Measurements from ENCODE around the gene CDH26. TPM values are rescaled to one million over a fixed set of nuclear protein-coding genes. Genes with fewer than 3 reads are reported as not detected.

The CDH26 gene
- total RNA-seq, 2 experiments from 2014 or later: 0.19 to 0.36 TPM

GRCh38 chr20:59912609-59913008 is 45.6 kb upstream of the CDH26 start:
- TF ChIP-seq EZH2phosphoT487 (IDR thresholded peaks at IDR 0.05; ENCODE audit: borderline replicate concordance, low read depth, low read length): no peak
- TF ChIP-seq, protein P1, sequence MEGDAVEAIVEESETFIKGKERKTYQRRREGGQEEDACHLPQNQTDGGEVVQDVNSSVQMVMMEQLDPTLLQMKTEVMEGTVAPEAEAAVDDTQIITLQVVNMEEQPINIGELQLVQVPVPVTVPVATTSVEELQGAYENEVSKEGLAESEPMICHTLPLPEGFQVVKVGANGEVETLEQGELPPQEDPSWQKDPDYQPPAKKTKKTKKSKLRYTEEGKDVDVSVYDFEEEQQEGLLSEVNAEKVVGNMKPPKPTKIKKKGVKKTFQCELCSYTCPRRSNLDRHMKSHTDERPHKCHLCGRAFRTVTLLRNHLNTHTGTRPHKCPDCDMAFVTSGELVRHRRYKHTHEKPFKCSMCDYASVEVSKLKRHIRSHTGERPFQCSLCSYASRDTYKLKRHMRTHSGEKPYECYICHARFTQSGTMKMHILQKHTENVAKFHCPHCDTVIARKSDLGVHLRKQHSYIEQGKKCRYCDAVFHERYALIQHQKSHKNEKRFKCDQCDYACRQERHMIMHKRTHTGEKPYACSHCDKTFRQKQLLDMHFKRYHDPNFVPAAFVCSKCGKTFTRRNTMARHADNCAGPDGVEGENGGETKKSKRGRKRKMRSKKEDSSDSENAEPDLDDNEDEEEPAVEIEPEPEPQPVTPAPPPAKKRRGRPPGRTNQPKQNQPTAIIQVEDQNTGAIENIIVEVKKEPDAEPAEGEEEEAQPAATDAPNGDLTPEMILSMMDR (conservative IDR thresholded peaks at IDR 0.05; ENCODE audit: low read length): no peak
- H3K36me3 ChIP-seq (ENCODE audit: insufficient read depth, low read length): no peaks in the 10 kb centered on the region
- H4K20me1 ChIP-seq (ENCODE audit: insufficient read depth, low read length): no peaks in the 10 kb centered on the region
- ChIA-PET POLR2A (interaction anchor here (1.2 kb wide), 1 partner anchor 63 kb away, joined by 3 read pairs; no protein-coding TSS in a partner anchor), CTCF (ENCODE audit: unreplicated experiment) (no interaction called here)
- no peaks in the 10 kb centered on the region for H3K79me2 ChIP-seq (ENCODE audit: insufficient read depth, low read depth, low read length)
- no peak for DNase-seq (ENCODE audit: low spot score)
- H3K4me2 ChIP-seq (ENCODE audit: low read length): no peak overlapping the region
- H3K9me3 ChIP-seq (ENCODE audit: low read length): no peaks in the 10 kb centered on the region
- no peak overlapping the region for H3K27ac ChIP-seq (ENCODE audit: low read depth, low read length, poor library complexity, severe bottlenecking)
- H3K4me3 ChIP-seq (ENCODE audit: low read depth, low read length, poor library complexity, severe bottlenecking): no peak overlapping the region
- intact Hi-C loops (cut with micrococcal nuclease; ENCODE audit: unreplicated experiment): no loop called here
- H2AFZ ChIP-seq (ENCODE audit: low read length): no peak overlapping the region
- no peaks in the 10 kb centered on the region for H3K4me1 ChIP-seq (ENCODE audit: insufficient read depth, low read length, poor library complexity, severe bottlenecking)
- H3K9me2 ChIP-seq (ENCODE audit: insufficient read depth, low read length): no peaks in the 10 kb centered on the region
- no TSS peak for BruUV-seq (replicated peaks)

DNA sequence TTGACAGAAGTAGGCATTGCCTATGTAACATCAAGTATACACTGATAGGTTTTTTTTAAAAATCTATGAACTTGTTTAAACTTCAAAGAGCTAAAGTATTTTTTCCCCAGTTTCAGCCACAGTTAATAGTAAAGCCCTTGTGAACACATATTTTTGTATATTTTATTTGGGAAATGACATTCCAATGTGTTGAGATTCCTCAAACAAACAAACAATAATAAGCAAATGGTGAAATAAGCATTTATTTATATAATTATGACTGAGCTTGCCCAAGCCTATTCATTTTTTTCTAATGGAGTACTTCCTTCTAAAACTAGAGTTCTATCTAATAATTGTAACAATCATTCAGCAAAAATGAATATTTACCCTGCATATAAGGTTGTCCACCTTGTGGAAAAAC is 37.3 kb upstream of the CDH26 start:
- H3K4me3 ChIP-seq (ENCODE audit: low read depth, low read length, poor library complexity, severe bottlenecking): no peak overlapping the region
- intact Hi-C loops (cut with micrococcal nuclease; ENCODE audit: unreplicated experiment): no loop called here
- no peak overlapping the region for H2AFZ ChIP-seq (ENCODE audit: low read length)
- no peaks in the 10 kb centered on the region for H3K79me2 ChIP-seq (ENCODE audit: insufficient read depth, low read depth, low read length)
- no peaks in the 10 kb centered on the region for H3K9me3 ChIP-seq (ENCODE audit: low read length)
- no peak overlapping the region for H3K4me2 ChIP-seq (ENCODE audit: low read length)
- no peaks in the 10 kb centered on the region for H4K20me1 ChIP-seq (ENCODE audit: insufficient read depth, low read length)
- BruUV-seq (replicated peaks): no TSS peak
- H3K4me1 ChIP-seq (ENCODE audit: insufficient read depth, low read length, poor library complexity, severe bottlenecking): no peaks in the 10 kb centered on the region
- TF ChIP-seq EZH2phosphoT487 (IDR thresholded peaks at IDR 0.05; ENCODE audit: borderline replicate concordance, low read depth, low read length): no peak
- TF ChIP-seq, protein P1 (conservative IDR thresholded peaks at IDR 0.05; ENCODE audit: low read length): no peak
- no peaks in the 10 kb centered on the region for H3K9me2 ChIP-seq (ENCODE audit: insufficient read depth, low read length)
- H3K27ac ChIP-seq (ENCODE audit: low read depth, low read length, poor library complexity, severe bottlenecking): no peak overlapping the region
- POLR2A ChIA-PET: interaction anchor here (0.9 kb wide), 1 partner anchor 11 kb away, joined by 3 read pairs; no protein-coding TSS in a partner anchor
- DNase-seq (ENCODE audit: low spot score): no peak
- CTCF ChIA-PET (ENCODE audit: unreplicated experiment): no interaction called here
- H3K36me3 ChIP-seq (ENCODE audit: insufficient read depth, low read length): no peaks in the 10 kb centered on the region

DNA sequence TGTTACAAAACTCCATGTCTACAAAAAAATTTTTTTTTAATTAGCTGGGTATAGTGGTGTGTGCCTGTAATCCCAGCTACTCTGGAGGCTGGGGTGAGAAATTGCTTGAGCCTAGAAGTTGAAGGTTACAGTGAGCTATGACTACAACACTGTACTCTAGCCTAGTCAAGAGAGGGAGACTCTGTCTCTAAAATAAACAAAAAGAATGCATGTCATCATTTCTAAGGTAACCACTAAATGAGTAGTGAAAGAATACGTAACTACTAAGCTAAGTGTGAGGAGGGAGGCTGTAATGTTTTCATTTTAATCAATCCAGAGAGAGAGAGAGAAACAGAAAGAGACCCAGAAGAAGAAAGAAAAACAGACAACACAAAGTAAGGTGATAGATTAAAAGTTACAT is 34.7 kb upstream of the CDH26 start:
- CTCF ChIA-PET (ENCODE audit: unreplicated experiment): no interaction called here
- no peaks in the 10 kb centered on the region for H4K20me1 ChIP-seq (ENCODE audit: insufficient read depth, low read length)
- BruUV-seq (replicated peaks): no TSS peak
- no peak for DNase-seq (ENCODE audit: low spot score)
- no peaks in the 10 kb centered on the region for H3K9me3 ChIP-seq (ENCODE audit: low read length)
- no peaks in the 10 kb centered on the region for H3K4me1 ChIP-seq (ENCODE audit: insufficient read depth, low read length, poor library complexity, severe bottlenecking)
- TF ChIP-seq, protein P1 (conservative IDR thresholded peaks at IDR 0.05; ENCODE audit: low read length): no peak
- no peak for TF ChIP-seq EZH2phosphoT487 (IDR thresholded peaks at IDR 0.05; ENCODE audit: borderline replicate concordance, low read depth, low read length)
- no peaks in the 10 kb centered on the region for H3K9me2 ChIP-seq (ENCODE audit: insufficient read depth, low read length)
- no peak overlapping the region for H3K27ac ChIP-seq (ENCODE audit: low read depth, low read length, poor library complexity, severe bottlenecking)
- H3K36me3 ChIP-seq (ENCODE audit: insufficient read depth, low read length): no peaks in the 10 kb centered on the region
- POLR2A ChIA-PET: no interaction called here
- no peak overlapping the region for H2AFZ ChIP-seq (ENCODE audit: low read length)
- H3K4me2 ChIP-seq (ENCODE audit: low read length): no peak overlapping the region
- no peaks in the 10 kb centered on the region for H3K79me2 ChIP-seq (ENCODE audit: insufficient read depth, low read depth, low read length)
- no peak overlapping the region for H3K4me3 ChIP-seq (ENCODE audit: low read depth, low read length, poor library complexity, severe bottlenecking)
- intact Hi-C loops (cut with micrococcal nuclease; ENCODE audit: unreplicated experiment): no loop called here

All from OCI-LY7 (cell line).